Nephron progenitor cell (in vitro differentiated cells): ENCODE data around the gene ARID1B.

ENCODE experiments used
- DNase-seq: peaks from one replicate; pipeline ENCODE4 v3.0.0; 2021
- H3K27ac Mint-ChIP-seq: 2 replicates; pipeline ENCODE4 v1.8.0; 2021; ENCODE audit warnings: mild to moderate bottlenecking, moderate library complexity, mixed read lengths
- H3K27me3 Mint-ChIP-seq: 2 replicates; pipeline ENCODE4 v1.8.0; 2021; ENCODE audit warnings: mild to moderate bottlenecking, low read depth, mixed read lengths; ENCODE audit not compliant: poor library complexity
- H3K36me3 Mint-ChIP-seq: 2 replicates; pipeline ENCODE4 v1.8.0; 2021; ENCODE audit warnings: low read depth, mixed read lengths
- H3K4me1 Mint-ChIP-seq: 2 replicates; pipeline ENCODE4 v1.8.0; 2021; ENCODE audit warnings: mixed read lengths
- H3K4me3 Mint-ChIP-seq: 2 replicates; pipeline ENCODE4 v1.8.0; 2021; ENCODE audit warnings: mild to moderate bottlenecking, moderate library complexity, mixed read lengths
- H3K9me3 Mint-ChIP-seq: 2 replicates; pipeline ENCODE4 v1.8.0; 2021; ENCODE audit warnings: mild to moderate bottlenecking, moderate library complexity, mixed read lengths
- TF ChIP-seq, protein P1 (sequence below): fragments of 200-600 bp; sonication (generic); IDR thresholded peaks from 2 replicates; pipeline ENCODE4 v1.5.0; 2021; ENCODE audit warnings: antibody characterized with exemption

ARID1B gene

DNA sequence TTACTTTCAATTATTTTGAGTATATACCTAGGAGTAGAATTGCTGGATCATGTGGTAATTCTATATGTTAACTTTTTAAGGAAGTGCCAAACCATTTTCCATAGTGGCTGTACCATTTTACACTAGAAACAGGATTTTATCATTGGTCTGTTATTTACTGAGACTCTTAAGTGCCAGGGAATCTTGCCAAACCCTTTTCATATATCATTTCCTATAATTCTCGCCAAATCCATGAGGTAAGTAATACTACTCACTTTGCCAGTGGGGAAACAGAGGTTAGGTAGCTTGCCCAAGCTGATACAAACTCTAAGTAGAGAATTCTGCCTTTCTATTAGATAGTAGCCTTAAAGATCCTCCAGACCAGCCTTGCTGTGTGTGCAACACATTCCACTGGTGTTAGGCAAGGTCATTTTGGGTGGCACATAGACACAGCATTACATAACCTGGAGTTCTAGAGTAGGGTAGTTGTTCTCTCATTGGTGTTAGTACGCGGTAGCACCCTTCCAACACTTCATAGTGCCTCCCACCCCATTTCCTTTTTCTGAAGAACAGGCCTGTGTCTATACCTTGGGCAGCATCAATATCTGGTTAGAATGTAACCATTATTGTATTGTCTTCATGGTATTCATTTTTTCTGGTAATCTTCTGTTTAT lies 65.5 kb downstream of the ARID1B start:
- no peak overlapping the region for H3K27ac Mint-ChIP-seq
- H3K4me1 Mint-ChIP-seq, result peaks cover 66% of the 10 kb centered on the region

DNA sequence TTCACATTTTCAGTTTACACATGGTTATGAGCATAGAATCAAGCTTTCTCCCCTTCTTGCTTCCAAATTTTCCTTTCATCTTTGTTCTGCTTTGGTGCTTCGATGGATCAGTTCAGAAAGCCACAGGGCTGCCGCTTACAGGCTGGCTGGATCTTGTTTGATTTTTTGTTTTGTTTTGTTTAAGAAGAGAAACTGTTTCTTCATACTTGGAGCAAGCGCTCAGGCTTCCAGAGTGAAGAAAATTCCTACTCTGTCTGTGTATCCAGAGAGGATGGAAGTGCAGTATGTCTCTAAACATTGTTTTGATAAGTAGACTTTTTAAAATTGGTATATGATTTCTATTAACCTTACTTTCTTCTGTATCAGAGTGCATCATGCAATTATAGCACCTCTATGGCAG lies 66.9 kb downstream of the ARID1B start:
- Mint-ChIP-seq H3K4me3 (no peak overlapping the region), H3K4me1 (peaks cover 80% of the 10 kb centered on the region), H3K9me3 (no peaks in the 10 kb centered on the region), H3K27ac (no peak overlapping the region), H3K27me3 (no peaks in the 10 kb centered on the region), H3K36me3 (peaks cover 26% of the 10 kb centered on the region)
- TF ChIP-seq, protein P1, sequence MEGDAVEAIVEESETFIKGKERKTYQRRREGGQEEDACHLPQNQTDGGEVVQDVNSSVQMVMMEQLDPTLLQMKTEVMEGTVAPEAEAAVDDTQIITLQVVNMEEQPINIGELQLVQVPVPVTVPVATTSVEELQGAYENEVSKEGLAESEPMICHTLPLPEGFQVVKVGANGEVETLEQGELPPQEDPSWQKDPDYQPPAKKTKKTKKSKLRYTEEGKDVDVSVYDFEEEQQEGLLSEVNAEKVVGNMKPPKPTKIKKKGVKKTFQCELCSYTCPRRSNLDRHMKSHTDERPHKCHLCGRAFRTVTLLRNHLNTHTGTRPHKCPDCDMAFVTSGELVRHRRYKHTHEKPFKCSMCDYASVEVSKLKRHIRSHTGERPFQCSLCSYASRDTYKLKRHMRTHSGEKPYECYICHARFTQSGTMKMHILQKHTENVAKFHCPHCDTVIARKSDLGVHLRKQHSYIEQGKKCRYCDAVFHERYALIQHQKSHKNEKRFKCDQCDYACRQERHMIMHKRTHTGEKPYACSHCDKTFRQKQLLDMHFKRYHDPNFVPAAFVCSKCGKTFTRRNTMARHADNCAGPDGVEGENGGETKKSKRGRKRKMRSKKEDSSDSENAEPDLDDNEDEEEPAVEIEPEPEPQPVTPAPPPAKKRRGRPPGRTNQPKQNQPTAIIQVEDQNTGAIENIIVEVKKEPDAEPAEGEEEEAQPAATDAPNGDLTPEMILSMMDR, result no peak
- no peak for DNase-seq

More for the DNA sequence above, 65.5 kb downstream of the ARID1B start:
- TF ChIP-seq, protein P1, result no peak
- DNase-seq, result no peak
- Mint-ChIP-seq H3K9me3 (no peaks in the 10 kb centered on the region), H3K27me3 (no peaks in the 10 kb centered on the region), H3K4me3 (no peak overlapping the region), H3K36me3 (peaks cover 30% of the 10 kb centered on the region)

DNA sequence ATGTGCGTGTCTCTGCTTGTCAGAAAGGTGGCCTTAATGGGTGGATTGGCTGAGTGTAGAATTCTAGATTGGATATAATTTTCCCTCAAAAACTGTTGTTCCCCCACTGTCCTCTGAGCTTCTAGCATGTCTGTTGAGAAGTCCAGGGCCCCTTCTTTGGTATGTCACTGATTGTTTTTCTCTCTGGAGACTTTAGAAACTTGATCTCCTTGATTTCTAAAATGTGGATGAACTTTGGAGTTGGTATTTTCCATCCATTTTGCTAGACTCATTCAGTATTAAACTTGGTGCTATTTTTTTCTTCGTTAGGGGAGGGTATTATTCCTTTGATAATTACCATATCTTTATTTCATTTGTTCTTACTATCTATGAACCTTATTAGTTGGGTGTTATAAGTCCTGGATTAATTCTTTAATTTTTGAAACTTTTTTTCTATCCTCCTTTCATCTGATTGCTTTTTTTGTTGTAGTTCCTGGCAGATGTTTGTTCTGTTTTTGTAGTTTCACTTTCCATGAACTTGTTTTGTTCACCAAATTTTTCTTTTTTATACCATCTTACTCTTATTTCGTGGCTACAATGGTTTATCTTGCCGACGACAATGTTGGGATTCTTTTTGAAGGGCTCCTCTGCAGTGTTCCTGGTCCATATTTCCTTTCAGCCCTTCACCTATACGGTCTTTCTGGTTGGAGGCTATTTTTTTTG lies 68.4 kb downstream of the ARID1B start:
- Mint-ChIP-seq H3K9me3 (no peaks in the 10 kb centered on the region), H3K27ac (no peak overlapping the region), H3K36me3 (peaks cover 21% of the 10 kb centered on the region), H3K27me3 (no peaks in the 10 kb centered on the region), H3K4me3 (no peak overlapping the region), H3K4me1 (peaks cover 79% of the 10 kb centered on the region)
- DNase-seq, result no peak
- TF ChIP-seq, protein P1, result no peak

DNA sequence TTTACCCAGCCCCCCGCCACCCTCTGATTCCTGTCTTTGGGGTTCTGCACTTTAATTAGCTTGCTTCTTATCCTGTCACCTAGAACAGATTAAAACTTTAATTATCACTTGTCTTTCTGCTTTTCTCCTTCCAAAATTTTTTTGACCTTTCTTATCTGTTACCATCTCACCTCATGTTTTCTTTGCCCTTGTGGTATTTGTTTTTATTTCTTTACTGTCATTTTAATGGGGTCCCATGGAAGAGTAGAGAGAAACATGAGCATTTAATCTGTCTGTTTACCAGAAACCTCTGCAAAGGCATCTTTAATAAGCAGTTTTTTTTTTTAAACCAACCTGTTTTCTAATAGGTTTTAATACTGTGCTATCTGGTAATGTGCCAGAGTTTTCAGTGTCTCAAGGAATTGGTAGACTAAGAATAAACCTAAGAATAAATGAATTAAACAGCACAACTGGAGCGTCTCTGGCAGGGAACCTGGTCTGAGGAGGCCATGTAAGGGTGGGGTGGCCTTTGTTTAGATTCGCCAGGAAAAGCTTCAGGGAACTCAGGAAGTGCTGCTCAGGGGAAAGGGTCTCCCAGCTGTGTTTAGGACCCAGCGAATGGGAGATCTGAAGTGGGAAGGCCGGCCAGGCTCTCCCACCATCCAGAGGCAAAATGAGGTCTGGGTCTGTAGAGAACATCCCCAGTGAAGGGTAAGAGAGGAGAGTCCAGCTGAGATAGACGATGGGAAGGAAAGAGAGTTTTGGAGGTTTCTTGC lies 69.8 kb downstream of the ARID1B start:
- H3K36me3 Mint-ChIP-seq, result peaks cover 21% of the 10 kb centered on the region
- no peaks in the 10 kb centered on the region for H3K27me3 Mint-ChIP-seq
- TF ChIP-seq, protein P1, result no peak
- H3K4me3 Mint-ChIP-seq, result peak overlapping the region; percentile 46
- peaks cover 83% of the 10 kb centered on the region for H3K4me1 Mint-ChIP-seq
- H3K27ac Mint-ChIP-seq, result peak overlapping the region; percentile 83
- DNase-seq, result no peak
- H3K9me3 Mint-ChIP-seq, result no peaks in the 10 kb centered on the region

DNA sequence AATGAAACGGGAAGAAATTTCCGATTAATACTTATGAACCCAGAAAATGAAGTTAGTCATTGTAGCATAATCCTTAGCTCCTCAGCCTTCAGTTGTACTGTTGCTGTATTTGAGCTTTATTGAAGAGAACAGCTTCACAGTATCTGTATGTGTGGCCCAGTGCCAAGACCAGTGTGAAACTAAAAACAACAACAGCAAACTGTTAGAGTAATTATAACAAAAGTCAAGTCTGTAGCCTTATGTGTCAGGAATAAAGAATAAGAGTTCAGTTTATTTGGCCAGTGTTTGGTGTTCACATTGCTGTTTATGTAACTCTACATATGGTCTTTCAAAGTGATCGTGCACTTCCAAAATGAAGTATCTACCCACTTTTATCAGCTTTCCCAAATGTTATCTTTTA lies 70.9 kb downstream of the ARID1B start:
- Mint-ChIP-seq H3K27me3 (no peaks in the 10 kb centered on the region), H3K27ac (no peak overlapping the region), H3K9me3 (no peaks in the 10 kb centered on the region), H3K4me3 (no peak overlapping the region), H3K36me3 (peaks cover 21% of the 10 kb centered on the region), H3K4me1 (peaks cover 91% of the 10 kb centered on the region)
- DNase-seq, result no peak
- TF ChIP-seq, protein P1, result no peak
